Measurements from ENCODE around the gene SLC39A3.

The SLC39A3 gene

GRCh38 chr19:2739602-2740313, at the start of gene SLC39A3:
Gene SLC39A3, minus strand, starts transcription at chr19:2740017. Its CDS starts 2,760 bp downstream, at chr19:2737257.
- DNase-seq = peak; percentile 100

DNA sequence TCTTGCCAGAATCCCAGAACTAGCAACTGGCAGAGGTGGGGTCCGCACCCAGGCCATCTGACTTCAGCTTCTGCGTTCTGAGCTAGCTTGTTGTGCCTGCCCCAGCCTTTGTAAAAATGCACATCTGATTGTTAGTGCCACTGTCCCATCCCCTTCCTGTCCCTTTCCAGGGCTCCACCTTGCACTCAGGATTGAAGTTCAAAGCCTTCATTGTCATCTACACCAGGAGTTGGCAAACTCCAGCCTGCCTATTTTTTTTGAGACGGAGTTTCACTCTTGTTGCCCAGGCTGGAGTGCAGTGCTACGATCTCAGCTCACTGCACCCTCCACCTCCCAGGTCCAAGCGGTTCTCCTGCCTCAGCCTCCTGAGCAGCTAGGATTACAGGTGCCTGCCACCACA, 48.4 kb upstream of the SLC39A3 start:
- DNase-seq = no peak

DNA sequence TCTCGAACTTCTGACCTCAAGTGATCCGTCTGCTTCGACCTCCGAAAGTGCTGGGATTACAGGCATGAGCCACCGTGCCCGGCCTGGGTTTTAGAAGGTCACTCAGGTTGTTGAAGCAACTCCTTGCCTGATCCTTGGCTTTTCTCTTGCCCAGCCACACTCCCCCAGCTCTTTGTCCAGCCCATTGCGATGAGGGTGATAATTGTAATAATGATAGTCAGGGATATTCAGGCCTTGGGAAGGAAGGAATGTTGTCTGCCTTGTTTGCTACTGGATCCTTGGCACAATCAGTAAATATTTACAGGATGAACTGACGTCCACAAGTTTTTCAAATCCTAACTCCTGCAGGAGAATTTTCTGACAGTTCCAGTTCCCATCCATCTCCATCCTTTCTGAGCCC, 47.3 kb upstream of the SLC39A3 start:
- DNase-seq = no peak

DNA sequence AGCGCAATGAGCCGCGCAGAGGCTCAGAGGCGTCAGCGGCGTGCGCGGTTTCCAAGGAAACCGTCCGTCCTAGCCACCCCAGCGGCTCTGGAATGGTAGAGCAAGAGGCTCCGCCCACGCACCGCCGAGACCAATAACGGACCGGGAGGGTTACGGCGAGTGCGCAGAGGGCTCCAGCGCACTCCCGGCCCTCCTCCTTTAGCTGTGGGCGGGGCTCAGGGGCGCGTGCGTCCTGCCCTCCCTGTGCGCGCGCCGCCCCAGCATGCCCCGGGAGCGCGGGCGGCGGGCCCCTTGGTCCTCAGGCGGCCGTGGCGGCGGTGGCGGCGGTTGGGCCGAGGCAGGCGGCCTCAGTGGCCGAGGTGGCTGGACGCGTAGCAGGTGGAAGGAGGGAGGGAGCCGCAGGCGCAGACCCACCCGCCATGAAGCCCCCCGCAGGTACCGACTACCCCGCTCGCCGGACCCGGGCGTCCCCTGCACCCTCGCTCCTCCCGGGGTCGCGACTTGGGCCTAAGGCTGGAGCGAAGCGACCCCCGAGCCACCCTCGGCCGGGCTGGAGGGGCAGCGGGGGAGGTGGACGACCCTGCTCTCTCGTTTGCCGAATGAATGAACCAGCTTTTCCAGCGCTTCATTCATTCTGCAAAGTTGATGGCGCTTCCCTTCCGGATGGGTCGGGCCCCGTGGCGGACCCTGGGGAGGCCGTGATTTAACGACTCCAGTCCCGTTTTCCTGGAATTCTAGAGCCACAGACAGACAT, 45.6 kb upstream of the SLC39A3 start, which contains the start of gene THOP1:
THOP1 (plus strand) TSS at position 260 of the 754 bp plus-strand sequence; CDS start at position 420, 160 bp downstream.
- peak; percentile 99 for DNase-seq

DNA sequence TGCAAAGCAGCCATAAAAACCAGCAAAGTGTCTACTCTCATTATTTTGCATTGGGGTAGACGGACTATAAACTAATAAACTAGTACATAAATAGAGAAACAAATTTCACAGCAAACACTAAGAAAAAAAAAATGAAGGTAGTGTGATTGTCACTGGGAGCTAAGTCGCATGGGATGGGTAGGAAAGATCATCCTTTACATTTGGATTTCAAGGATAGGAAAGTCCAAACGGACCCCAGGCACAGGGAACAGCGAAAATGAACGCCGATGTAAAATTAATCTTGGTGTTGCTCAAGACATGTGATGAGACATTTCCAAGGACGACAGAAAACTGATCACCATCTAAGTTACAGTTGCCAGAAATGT, 43.9 kb upstream of the SLC39A3 start:
- DNase-seq = no peak

DNA sequence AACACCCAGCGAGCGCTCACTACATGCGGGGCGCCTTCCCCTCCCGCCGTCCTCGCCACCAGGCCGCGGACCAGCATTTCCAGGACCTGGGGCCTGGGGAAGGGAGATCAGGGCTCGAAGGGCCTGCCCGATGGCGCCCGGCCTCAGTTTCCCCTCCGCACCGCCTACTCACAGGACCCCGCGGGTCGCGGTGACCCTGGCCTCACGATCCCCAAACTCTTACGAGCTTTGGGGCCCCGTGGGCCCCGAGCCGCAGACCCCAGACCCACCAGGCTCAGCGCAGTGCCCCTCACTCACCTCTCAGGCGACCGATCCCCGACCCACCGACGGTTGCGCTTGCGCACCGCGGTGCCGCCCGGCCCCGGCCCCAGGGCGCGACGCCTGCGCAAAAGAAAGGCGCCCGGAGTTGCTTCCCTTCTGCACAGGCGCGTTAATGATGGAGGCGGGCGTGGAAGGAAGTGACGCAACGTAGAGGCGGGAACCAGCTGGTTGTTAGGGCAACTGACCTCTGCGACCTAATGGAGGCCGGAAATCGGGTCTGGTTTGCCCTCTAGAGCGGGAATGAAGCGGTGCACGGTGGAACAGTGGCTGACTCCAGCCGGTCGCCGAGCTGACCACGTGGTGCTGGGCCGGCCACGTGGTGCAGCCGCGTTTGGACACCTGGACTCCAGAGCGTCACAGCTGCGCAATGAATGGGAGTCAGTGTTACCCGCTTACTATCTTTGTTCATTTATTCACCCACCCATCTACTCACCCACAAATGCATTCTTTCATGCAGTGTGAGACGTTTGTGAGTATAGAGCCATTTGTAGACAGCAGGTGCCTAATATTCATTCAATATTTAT, 43.3 kb upstream of the SLC39A3 start, which contains the start of gene SGTA:
SGTA (minus strand) TSS at position 338 of the 845 bp plus-strand sequence. CDS start 14,205 bp downstream, outside the sequence.
- DNase-seq = peak; percentile 100

- no peak for DNase-seq
These were observed 42.6 kb upstream of the SLC39A3 start for GRCh38 chr19:2782329-2782935.

GRCh38 chr19:2780284-2780683, 40.5 kb upstream of the SLC39A3 start:
- DNase-seq = no peak

DNA sequence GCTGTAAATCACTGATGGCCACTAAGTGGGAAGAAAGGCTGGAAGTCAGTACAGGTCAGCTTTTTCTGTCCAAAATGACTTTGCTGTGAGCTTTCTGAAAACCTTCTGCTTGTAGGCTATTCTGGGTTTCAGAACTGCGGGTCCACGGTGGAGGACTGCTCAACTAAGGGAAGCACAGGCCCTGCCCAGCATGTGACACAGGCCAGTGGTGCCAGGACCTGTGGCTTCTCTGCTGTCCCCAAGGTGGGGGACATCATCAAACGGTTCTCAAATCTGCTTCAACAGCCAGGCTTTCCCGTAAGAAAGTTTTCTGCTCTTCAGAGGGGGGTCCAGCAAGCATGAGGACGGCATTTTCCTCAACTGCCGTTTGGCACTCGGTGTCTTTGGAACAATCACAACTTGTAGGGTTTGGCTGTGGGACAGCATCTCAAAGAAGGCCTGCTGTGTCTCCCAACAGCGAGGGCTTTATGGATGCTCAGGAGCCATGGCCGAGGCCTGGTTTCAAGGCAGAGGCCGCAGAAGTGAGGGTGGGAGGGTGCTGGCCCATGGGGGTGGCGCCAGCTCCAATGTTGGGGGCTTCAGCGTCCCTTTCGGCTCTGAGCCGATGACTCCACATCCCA, 39.4 kb upstream of the SLC39A3 start:
- DNase-seq = no peak

GRCh38 chr19:2777952-2778683, 38.3 kb upstream of the SLC39A3 start:
- no peak for DNase-seq

DNA sequence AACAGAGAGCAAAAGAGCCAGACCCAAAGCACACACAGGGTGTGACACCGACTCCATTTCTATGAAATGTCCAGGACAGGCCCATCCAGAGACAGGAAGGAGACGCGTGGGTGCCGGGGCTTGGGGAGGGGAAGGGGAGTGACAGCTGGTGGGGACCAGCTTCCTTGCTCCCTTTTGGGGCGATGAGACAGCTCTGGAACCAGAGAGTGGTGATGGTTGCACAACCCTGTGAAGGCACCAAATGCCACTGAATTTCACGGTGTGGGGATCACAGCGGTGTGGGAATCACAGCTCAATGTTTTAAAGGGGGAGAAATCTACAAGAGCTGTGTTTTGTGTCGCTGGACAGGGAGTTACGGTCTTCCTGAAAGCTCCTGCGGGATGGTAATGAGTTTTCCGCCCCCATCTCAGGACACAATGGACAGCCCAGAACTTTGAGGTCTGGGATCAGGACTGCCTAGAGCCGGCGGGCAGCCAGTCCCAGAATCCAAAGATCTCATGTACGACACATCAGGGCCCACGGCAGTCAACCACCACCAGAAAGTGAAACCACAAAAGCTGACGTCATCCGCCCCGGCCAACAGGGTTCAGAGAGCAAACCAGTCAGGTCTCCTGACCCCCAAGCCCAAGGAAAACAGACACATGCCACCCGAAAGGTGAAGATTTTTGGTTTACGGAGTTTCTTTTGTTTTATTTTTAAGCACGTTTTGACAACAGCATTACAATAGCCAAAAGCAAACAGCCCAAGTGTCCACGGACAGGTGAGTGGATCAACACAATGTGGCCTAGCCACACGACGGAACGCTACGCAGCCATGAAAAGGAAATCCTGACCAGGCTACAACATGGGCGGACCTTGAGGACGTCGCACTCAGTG, 36.0 kb upstream of the SLC39A3 start:
- no peak for DNase-seq

- DNase-seq = no peak
These were observed 35.2 kb upstream of the SLC39A3 start for GRCh38 chr19:2774953-2775555.

DNA sequence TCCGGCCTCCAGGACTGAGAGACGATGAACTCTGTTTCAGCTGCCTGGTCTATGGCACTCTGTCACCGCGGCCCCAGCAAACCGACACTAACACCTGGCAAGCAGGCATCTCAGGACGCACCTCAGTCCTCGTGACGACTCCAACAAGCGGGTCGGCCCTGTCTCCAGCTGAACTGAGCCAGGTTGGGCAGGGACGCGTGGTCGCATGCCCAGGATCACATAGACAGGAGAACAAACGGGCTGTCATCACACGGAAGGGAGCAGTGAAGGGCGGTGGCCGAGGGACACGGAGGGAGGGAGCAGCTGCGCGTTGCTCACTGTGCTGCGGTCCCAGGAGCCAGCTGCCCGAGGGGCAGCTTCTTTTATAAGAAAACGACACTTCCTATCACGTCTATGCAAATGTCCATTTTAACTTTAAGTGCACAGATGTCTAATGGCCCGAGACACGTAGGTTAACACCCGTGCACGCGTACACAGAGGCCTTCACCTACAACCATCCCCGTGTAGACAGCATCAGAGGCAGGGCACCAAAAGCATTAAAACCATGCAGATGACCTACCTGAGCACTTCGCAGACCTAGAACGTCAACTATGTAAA, 34.4 kb upstream of the SLC39A3 start:
- DNase-seq = no peak

GRCh38 chr19:2771786-2772674, 32.2 kb upstream of the SLC39A3 start:
- no peak for DNase-seq

GRCh38 chr19:2770055-2771013, 30.5 kb upstream of the SLC39A3 start:
- DNase-seq = no peak

GRCh38 chr19:2769218-2769617, 29.4 kb upstream of the SLC39A3 start:
- DNase-seq = no peak
